HEK293 (cell line): Measurements from ENCODE around the gene SLC13A3.
A peak's percentile ranks its signal among the peaks of the same experiment; 100 is the strongest.

ENCODE experiments used
- ATF2 ChIP-seq: fragments of 450-650 bp; formaldehyde crosslinking; IDR thresholded peaks from 2 replicates; pipeline ENCODE4 v1.5.1; 2016; ENCODE audit warnings: missing biosample characterization, missing genetic modification characterization, low read depth
- HOXC10 ChIP-seq: sonication (generic); formaldehyde crosslinking; IDR thresholded peaks from 2 replicates; pipeline ENCODE4 v1.8.1; 2023; ENCODE audit warnings: mild to moderate bottlenecking, missing genetic modification reagents
- HOXD13 ChIP-seq: sonication (generic); formaldehyde crosslinking; IDR thresholded peaks from 2 replicates; pipeline ENCODE4 v1.8.0; 2022; ENCODE audit warnings: missing genetic modification reagents, borderline replicate concordance
- IKZF3 ChIP-seq: fragments of 450-650 bp; IDR thresholded peaks from 2 replicates; pipeline ENCODE4 v1.5.0; 2018; ENCODE audit warnings: missing biosample characterization, mild to moderate bottlenecking, missing genetic modification characterization, moderate library complexity
- KLF10 ChIP-seq: fragments of 450-650 bp; IDR thresholded peaks from 2 replicates; pipeline ENCODE4 v1.5.1; 2018; ENCODE audit warnings: missing biosample characterization, mild to moderate bottlenecking, missing genetic modification characterization
- KLF8 ChIP-seq: fragments of 450-650 bp; formaldehyde crosslinking; IDR thresholded peaks from 2 replicates; pipeline ENCODE4 v1.5.1; 2016; ENCODE audit warnings: missing biosample characterization, missing genetic modification characterization
- PATZ1 ChIP-seq: fragments of 450-650 bp; formaldehyde crosslinking; IDR thresholded peaks from 2 replicates; pipeline ENCODE4 v1.5.1; 2016; ENCODE audit warnings: missing biosample characterization, missing genetic modification characterization
- SCRT1 ChIP-seq: fragments of 450-650 bp; formaldehyde crosslinking; IDR thresholded peaks from 2 replicates; pipeline ENCODE4 v1.5.1; 2016; ENCODE audit warnings: missing biosample characterization, missing genetic modification characterization, borderline replicate concordance
- SETDB1 ChIP-seq: IDR thresholded peaks from one replicate; pipeline ENCODE4 v1.6.1; 2017; ENCODE audit warnings: mild to moderate bottlenecking, low read length, moderate library complexity, mixed read lengths; ENCODE audit not compliant: insufficient read length
- SP2 ChIP-seq: fragments of 450-650 bp; formaldehyde crosslinking; IDR thresholded peaks from 2 replicates; pipeline ENCODE4 v1.5.1; 2016; ENCODE audit warnings: missing biosample characterization, missing genetic modification characterization
- TSHZ1 ChIP-seq: fragments of 450-650 bp; formaldehyde crosslinking; IDR thresholded peaks from 2 replicates; pipeline ENCODE4 v1.5.1; 2016; ENCODE audit warnings: missing biosample characterization, missing genetic modification characterization, borderline replicate concordance
- ZBTB48 ChIP-seq: fragments of 450-650 bp; formaldehyde crosslinking; IDR thresholded peaks from 2 replicates; pipeline ENCODE4 v1.5.1; 2016; ENCODE audit warnings: missing biosample characterization, missing genetic modification characterization
- ZFP69B ChIP-seq: fragments of 450-650 bp; formaldehyde crosslinking; IDR thresholded peaks from 2 replicates; pipeline ENCODE4 v1.5.1; 2016; ENCODE audit warnings: missing biosample characterization, missing genetic modification characterization
- ZNF146 ChIP-seq: fragments of 450-650 bp; formaldehyde crosslinking; IDR thresholded peaks from 2 replicates; pipeline ENCODE4 v1.5.1; 2016; ENCODE audit warnings: missing biosample characterization, missing genetic modification characterization
- ZNF155 ChIP-seq: fragments of 450-650 bp; formaldehyde crosslinking; IDR thresholded peaks from 2 replicates; pipeline ENCODE4 v1.5.1; 2016; ENCODE audit warnings: missing biosample characterization, missing genetic modification characterization
- ZNF16 ChIP-seq: fragments of 450-650 bp; formaldehyde crosslinking; IDR thresholded peaks from 2 replicates; pipeline ENCODE4 v1.5.1; 2016; ENCODE audit warnings: low read depth, missing biosample characterization, missing genetic modification characterization
- ZNF175 ChIP-seq: fragments of 450-650 bp; formaldehyde crosslinking; IDR thresholded peaks from 2 replicates; pipeline ENCODE4 v1.5.1; 2016; ENCODE audit warnings: missing biosample characterization, missing genetic modification characterization
- ZNF202 ChIP-seq: fragments of 450-650 bp; formaldehyde crosslinking; IDR thresholded peaks from 2 replicates; pipeline ENCODE4 v1.5.1; 2016; ENCODE audit warnings: missing biosample characterization, missing genetic modification characterization, borderline replicate concordance
- ZNF341 ChIP-seq: fragments of 450-650 bp; formaldehyde crosslinking; IDR thresholded peaks from 2 replicates; pipeline ENCODE4; 2016; ENCODE audit warnings: low read depth, missing biosample characterization, missing genetic modification characterization
- ZNF354C ChIP-seq: fragments of 450-650 bp; formaldehyde crosslinking; IDR thresholded peaks from 2 replicates; pipeline ENCODE4 v1.5.1; 2016; ENCODE audit warnings: missing biosample characterization, missing genetic modification characterization, low read depth, borderline replicate concordance
- ZNF488 ChIP-seq: fragments of 450-650 bp; formaldehyde crosslinking; IDR thresholded peaks from 2 replicates; pipeline ENCODE4 v1.5.1; 2016; ENCODE audit warnings: missing biosample characterization, missing genetic modification characterization
- ZNF501 ChIP-seq: fragments of 450-650 bp; formaldehyde crosslinking; IDR thresholded peaks from 2 replicates; pipeline ENCODE4 v1.5.1; 2016; ENCODE audit warnings: missing biosample characterization, missing genetic modification characterization
- ZNF580 ChIP-seq: fragments of 450-650 bp; formaldehyde crosslinking; IDR thresholded peaks from 2 replicates; pipeline ENCODE4 v1.5.1; 2016; ENCODE audit warnings: missing biosample characterization, missing genetic modification characterization
- ZNF623 ChIP-seq: fragments of 450-650 bp; formaldehyde crosslinking; IDR thresholded peaks from 2 replicates; pipeline ENCODE4 v1.5.1; 2016; ENCODE audit warnings: missing biosample characterization, missing genetic modification characterization
- ZNF639 ChIP-seq: fragments of 450-650 bp; formaldehyde crosslinking; IDR thresholded peaks from 2 replicates; pipeline ENCODE4 v1.5.1; 2016; ENCODE audit warnings: missing biosample characterization, missing genetic modification characterization
- ZNF777 ChIP-seq: fragments of 450-650 bp; formaldehyde crosslinking; IDR thresholded peaks from 2 replicates; pipeline ENCODE4 v1.5.1; 2017; ENCODE audit warnings: missing biosample characterization, missing genetic modification characterization, borderline replicate concordance
- ZNF785 ChIP-seq: fragments of 450-650 bp; formaldehyde crosslinking; IDR thresholded peaks from 2 replicates; pipeline ENCODE4 v1.5.1; 2016; ENCODE audit warnings: missing biosample characterization, missing genetic modification characterization
- ZNF843 ChIP-seq: fragments of 450-650 bp; formaldehyde crosslinking; IDR thresholded peaks from 2 replicates; pipeline ENCODE4 v1.5.1; 2016; ENCODE audit warnings: missing biosample characterization, missing genetic modification characterization
- ZSCAN18 ChIP-seq: fragments of 450-650 bp; formaldehyde crosslinking; IDR thresholded peaks from 2 replicates; pipeline ENCODE4 v1.5.1; 2016; ENCODE audit warnings: missing biosample characterization, missing genetic modification characterization
- ZSCAN23 ChIP-seq: fragments of 450-650 bp; formaldehyde crosslinking; IDR thresholded peaks from 2 replicates; pipeline ENCODE4 v1.5.1; 2016; ENCODE audit warnings: missing biosample characterization, missing genetic modification characterization

The SLC13A3 gene

GRCh38 chr20:46689082-46689753 is 38.0 kb upstream of the SLC13A3 start, which contains the start of gene TP53RK (continued):
- TF ChIP-seq TSHZ1 (tag by site-specific recombination) = no peak
- TF ChIP-seq KLF10 (tag by site-specific recombination) = no peak; the same call in 1 of the 2 replicates
- TF ChIP-seq SCRT1 (tag by site-specific recombination) = no peak
- no peak for TF ChIP-seq ZNF785 (tag by site-specific recombination)
- TF ChIP-seq HOXC10 (CRISPR knock-in tag) = no peak
- no peak for TF ChIP-seq ZNF354C (tag by site-specific recombination)
- no peak for TF ChIP-seq ZNF155 (tag by site-specific recombination)
- no peak for TF ChIP-seq ZNF623
- peak; percentile 80 for TF ChIP-seq SP2 (tag by site-specific recombination)
- TF ChIP-seq ZNF341 = no peak
- no peak for TF ChIP-seq HOXD13 (CRISPR knock-in tag)
- no peak for TF ChIP-seq ZNF175 (tag by site-specific recombination)
- no peak; the same call in 1 of the 2 replicates for TF ChIP-seq ZNF501 (tag by site-specific recombination)
- no peak for TF ChIP-seq ZNF639 (tag by site-specific recombination)
- no peak for TF ChIP-seq ZNF843 (tag by site-specific recombination)
- no peak for TF ChIP-seq PATZ1 (tag by site-specific recombination)
- TF ChIP-seq ZNF146 (tag by site-specific recombination) = no peak
- no peak for TF ChIP-seq ZSCAN18 (tag by site-specific recombination)
- TF ChIP-seq KLF8 (tag by site-specific recombination) = peak; percentile 39; the same call in 1 of the 2 replicates
- TF ChIP-seq IKZF3 (tag by site-specific recombination) = peak; percentile 81
- TF ChIP-seq ZBTB48 (tag by site-specific recombination) = no peak; the same call in 1 of the 2 replicates
- no peak for TF ChIP-seq ZNF488 (tag by site-specific recombination)
- TF ChIP-seq ATF2 = no peak
- no peak for TF ChIP-seq ZFP69B (tag by site-specific recombination)
- TF ChIP-seq ZNF777 (tag by site-specific recombination) = no peak; the same call in 1 of the 2 replicates
- TF ChIP-seq SETDB1 = no peak
- TF ChIP-seq ZSCAN23 (tag by site-specific recombination) = no peak
- TF ChIP-seq ZNF580 (tag by site-specific recombination) = no peak
- TF ChIP-seq ZNF202 (tag by site-specific recombination) = no peak
- TF ChIP-seq ZNF16 (tag by site-specific recombination) = no peak
